ENCODE results near the gene PNPLA6.

Gene PNPLA6

DNA sequence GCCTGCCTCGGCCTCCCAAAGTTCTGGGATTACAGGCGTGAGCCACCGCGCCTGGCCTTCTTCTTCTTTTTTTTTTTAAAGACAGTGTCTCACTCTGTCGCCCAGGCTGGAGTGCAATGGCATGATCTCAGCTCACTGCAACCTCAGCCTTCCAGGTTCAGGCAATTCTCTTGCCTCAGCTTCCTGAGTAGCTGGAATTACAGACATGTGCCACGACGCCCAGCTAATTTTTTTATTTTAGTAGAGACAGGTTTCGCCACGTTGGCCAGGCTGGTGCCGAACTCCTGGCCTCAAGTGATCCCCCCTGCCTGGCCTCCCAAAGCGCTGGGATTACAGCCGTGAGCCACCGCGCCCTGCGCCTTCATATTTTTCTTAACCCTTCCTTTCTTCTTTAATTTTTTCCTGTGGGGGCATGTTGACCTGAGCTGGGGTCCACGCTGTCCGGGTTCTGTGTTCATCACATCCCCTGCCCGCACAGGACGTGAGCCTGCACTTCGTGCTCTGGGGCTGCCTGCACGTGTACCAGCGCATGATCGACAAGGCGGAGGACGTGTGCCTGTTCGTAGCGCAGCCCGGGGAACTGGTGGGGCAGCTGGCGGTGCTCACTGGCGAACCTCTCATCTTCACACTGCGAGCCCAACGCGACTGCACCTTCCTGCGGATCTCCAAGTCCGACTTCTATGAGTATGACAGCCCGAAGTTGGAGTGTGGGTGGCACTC is 14.1 kb downstream of the PNPLA6 start:
- no peak for TF ChIP-seq FOXP2 (optimal IDR thresholded peaks at IDR 0.05; ENCODE audit: borderline replicate concordance, extremely low read depth, extremely low read length, insufficient read depth)
- TF ChIP-seq, protein P1, sequence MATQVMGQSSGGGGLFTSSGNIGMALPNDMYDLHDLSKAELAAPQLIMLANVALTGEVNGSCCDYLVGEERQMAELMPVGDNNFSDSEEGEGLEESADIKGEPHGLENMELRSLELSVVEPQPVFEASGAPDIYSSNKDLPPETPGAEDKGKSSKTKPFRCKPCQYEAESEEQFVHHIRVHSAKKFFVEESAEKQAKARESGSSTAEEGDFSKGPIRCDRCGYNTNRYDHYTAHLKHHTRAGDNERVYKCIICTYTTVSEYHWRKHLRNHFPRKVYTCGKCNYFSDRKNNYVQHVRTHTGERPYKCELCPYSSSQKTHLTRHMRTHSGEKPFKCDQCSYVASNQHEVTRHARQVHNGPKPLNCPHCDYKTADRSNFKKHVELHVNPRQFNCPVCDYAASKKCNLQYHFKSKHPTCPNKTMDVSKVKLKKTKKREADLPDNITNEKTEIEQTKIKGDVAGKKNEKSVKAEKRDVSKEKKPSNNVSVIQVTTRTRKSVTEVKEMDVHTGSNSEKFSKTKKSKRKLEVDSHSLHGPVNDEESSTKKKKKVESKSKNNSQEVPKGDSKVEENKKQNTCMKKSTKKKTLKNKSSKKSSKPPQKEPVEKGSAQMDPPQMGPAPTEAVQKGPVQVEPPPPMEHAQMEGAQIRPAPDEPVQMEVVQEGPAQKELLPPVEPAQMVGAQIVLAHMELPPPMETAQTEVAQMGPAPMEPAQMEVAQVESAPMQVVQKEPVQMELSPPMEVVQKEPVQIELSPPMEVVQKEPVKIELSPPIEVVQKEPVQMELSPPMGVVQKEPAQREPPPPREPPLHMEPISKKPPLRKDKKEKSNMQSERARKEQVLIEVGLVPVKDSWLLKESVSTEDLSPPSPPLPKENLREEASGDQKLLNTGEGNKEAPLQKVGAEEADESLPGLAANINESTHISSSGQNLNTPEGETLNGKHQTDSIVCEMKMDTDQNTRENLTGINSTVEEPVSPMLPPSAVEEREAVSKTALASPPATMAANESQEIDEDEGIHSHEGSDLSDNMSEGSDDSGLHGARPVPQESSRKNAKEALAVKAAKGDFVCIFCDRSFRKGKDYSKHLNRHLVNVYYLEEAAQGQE (IDR thresholded peaks at IDR 0.05; ENCODE audit: insufficient read depth in 1 of 2, low read depth in 2 of 2, low read length in 2 of 2): no peak
- no peak for TF ChIP-seq SIN3A (IDR thresholded peaks at IDR 0.05; ENCODE audit: borderline replicate concordance, insufficient read depth, low read length)
- TF ChIP-seq TAF1 (IDR thresholded peaks at IDR 0.05; ENCODE audit: borderline replicate concordance, insufficient read depth, low read length): no peak
- no peak for TF ChIP-seq POLR2AphosphoS5 (IDR thresholded peaks at IDR 0.05; ENCODE audit: low read depth, low read length)

DNA sequence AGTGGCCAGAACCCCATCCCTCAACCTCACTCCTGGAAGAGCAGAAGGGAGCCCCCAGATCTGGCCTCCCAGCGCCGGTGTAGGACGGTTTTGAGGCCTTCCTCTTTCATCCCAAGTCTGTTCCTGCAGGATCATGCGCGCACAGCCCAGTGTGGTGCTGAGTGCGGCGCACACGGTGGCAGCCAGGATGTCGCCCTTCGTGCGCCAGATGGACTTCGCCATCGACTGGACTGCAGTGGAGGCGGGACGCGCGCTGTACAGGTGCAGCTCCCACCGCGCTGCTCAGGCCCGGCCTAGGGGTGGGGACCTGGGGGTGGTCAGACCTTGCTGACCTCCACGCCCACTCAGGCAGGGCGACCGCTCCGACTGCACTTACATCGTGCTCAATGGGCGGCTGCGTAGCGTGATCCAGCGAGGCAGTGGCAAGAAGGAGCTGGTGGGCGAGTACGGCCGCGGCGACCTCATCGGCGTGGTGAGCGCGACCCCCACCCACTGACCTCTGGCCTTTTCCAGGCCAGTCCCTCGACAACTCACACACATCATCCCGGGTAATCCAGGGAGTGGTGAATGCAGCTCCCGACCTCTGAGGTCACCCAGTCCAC is 14.8 kb downstream of the PNPLA6 start:
- TF ChIP-seq SIN3A (IDR thresholded peaks at IDR 0.05; ENCODE audit: borderline replicate concordance, insufficient read depth, low read length) (no peak), FOXP2 (optimal IDR thresholded peaks at IDR 0.05; ENCODE audit: borderline replicate concordance, extremely low read depth, extremely low read length, insufficient read depth) (no peak), TAF1 (IDR thresholded peaks at IDR 0.05; ENCODE audit: borderline replicate concordance, insufficient read depth, low read length) (no peak), POLR2AphosphoS5 (IDR thresholded peaks at IDR 0.05; ENCODE audit: low read depth, low read length) (no peak)
- TF ChIP-seq, protein P1 (IDR thresholded peaks at IDR 0.05; ENCODE audit: insufficient read depth in 1 of 2, low read depth in 2 of 2, low read length in 2 of 2): no peak

DNA sequence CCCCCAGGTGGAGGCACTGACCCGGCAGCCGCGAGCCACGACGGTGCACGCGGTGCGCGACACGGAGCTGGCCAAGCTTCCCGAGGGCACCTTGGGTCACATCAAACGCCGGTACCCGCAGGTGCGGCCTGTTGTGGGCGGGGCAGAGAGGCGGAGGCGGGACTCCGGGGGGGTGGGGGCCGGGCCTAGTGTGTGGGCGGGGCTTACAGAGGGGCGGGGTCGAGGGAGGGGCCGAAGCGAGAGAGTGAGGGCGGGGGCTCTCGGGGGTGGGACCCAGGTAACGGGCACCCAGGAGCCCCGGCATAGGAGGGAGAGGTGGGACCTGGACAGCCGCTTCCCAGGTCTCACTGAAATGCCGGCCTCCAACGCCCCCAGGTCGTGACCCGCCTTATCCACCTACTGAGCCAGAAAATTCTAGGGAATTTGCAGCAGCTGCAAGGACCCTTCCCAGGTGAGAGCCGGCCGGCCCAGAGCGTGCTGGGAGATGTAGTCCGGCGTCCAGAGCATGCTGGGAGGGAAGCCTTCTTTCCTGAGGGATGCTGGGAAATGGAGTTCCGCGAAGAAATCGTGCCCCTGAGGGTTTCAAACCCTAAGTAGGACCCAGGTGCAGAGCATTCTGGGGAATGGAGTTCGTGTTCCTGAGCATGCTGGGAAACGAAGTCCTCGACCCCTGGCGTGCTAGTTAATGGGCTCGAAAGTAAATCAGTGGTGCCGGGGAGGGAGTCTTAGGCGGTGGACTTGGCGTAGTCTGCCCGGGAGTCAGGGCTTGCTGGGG is 15.7 kb downstream of the PNPLA6 start:
- TF ChIP-seq TAF1 (IDR thresholded peaks at IDR 0.05; ENCODE audit: borderline replicate concordance, insufficient read depth, low read length) (no peak), SIN3A (IDR thresholded peaks at IDR 0.05; ENCODE audit: borderline replicate concordance, insufficient read depth, low read length) (no peak), POLR2AphosphoS5 (IDR thresholded peaks at IDR 0.05; ENCODE audit: low read depth, low read length) (no peak), FOXP2 (optimal IDR thresholded peaks at IDR 0.05; ENCODE audit: borderline replicate concordance, extremely low read depth, extremely low read length, insufficient read depth) (no peak)
- TF ChIP-seq, protein P1 (IDR thresholded peaks at IDR 0.05; ENCODE audit: insufficient read depth in 1 of 2, low read depth in 2 of 2, low read length in 2 of 2): no peak

DNA sequence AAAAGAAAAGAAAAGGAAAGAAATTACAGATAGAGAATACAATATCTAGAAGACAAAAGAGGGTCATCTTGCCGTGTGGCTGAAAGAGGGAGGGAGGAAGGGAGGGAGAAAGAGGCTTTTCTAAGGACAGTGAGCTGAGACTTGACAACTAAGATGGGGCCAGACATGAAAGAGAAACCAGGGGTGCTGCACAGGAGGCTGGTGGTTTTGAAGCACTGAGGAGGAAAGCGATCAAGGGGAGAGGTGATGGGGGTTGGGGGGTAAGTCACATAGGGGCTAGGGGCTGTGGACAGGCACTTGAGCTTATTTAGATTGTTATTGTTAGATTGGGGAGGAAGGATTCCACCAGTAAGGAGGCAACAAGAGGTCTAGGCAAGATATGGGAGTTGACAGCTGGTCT is 17.3 kb downstream of the PNPLA6 start:
- TF ChIP-seq TAF1 (IDR thresholded peaks at IDR 0.05; ENCODE audit: borderline replicate concordance, insufficient read depth, low read length) (no peak), FOXP2 (optimal IDR thresholded peaks at IDR 0.05; ENCODE audit: borderline replicate concordance, extremely low read depth, extremely low read length, insufficient read depth) (no peak), POLR2AphosphoS5 (IDR thresholded peaks at IDR 0.05; ENCODE audit: low read depth, low read length) (no peak), SIN3A (IDR thresholded peaks at IDR 0.05; ENCODE audit: borderline replicate concordance, insufficient read depth, low read length) (no peak)
- TF ChIP-seq, protein P1 (IDR thresholded peaks at IDR 0.05; ENCODE audit: insufficient read depth in 1 of 2, low read depth in 2 of 2, low read length in 2 of 2): no peak

Data from PFSK-1 (cell line).